ENCODE data around the gene BLOC1S1.
A peak's percentile ranks its signal among the peaks of the same experiment; 100 is the strongest.

BLOC1S1 gene

GRCh38 chr12:55715833-55716581 lies at the start of gene BLOC1S1:
BLOC1S1 (plus strand) TSS chr12:55716046; CDS start chr12:55716052, 6 bp downstream.
- peak; percentile 77 to 92 (median 77) for DNase-seq (ENCODE audit: low read depth in 3 of 3, low spot score in 1 of 3)

- no peak for DNase-seq (ENCODE audit: low read depth in 3 of 3, low spot score in 1 of 3)
Observed at GRCh38 chr12:55666508-55666907, 49.3 kb upstream of the BLOC1S1 start.

GRCh38 chr12:55670276-55670675 lies 45.6 kb upstream of the BLOC1S1 start:
- DNase-seq (ENCODE audit: low read depth in 3 of 3, low spot score in 1 of 3), result no peak

- no peak for DNase-seq (ENCODE audit: low read depth in 3 of 3, low spot score in 1 of 3)
Observed at GRCh38 chr12:55671746-55672145, 44.1 kb upstream of the BLOC1S1 start.

- DNase-seq (ENCODE audit: low read depth in 3 of 3, low spot score in 1 of 3), result no peak
Observed at GRCh38 chr12:55673638-55674037, 42.2 kb upstream of the BLOC1S1 start.

- no peak for DNase-seq (ENCODE audit: low read depth in 3 of 3, low spot score in 1 of 3)
Observed at GRCh38 chr12:55675666-55676065, 40.2 kb upstream of the BLOC1S1 start.

- DNase-seq (ENCODE audit: low read depth in 3 of 3, low spot score in 1 of 3), result no peak
Observed at GRCh38 chr12:55676707-55677106, 39.1 kb upstream of the BLOC1S1 start.

- no peak for DNase-seq (ENCODE audit: low read depth in 3 of 3, low spot score in 1 of 3)
Observed at GRCh38 chr12:55679691-55680090, 36.2 kb upstream of the BLOC1S1 start.

- no peak for DNase-seq (ENCODE audit: low read depth in 3 of 3, low spot score in 1 of 3)
Observed at GRCh38 chr12:55681142-55682077, 34.4 kb upstream of the BLOC1S1 start.

GRCh38 chr12:55682087-55682796 lies 33.6 kb upstream of the BLOC1S1 start:
- no peak for DNase-seq (ENCODE audit: low read depth in 3 of 3, low spot score in 1 of 3)

GRCh38 chr12:55683676-55684075 lies 32.2 kb upstream of the BLOC1S1 start:
- DNase-seq (ENCODE audit: low read depth in 3 of 3, low spot score in 1 of 3), result no peak

- no peak for DNase-seq (ENCODE audit: low read depth in 3 of 3, low spot score in 1 of 3)
Observed at GRCh38 chr12:55684761-55685370, 31.0 kb upstream of the BLOC1S1 start.

- no peak for DNase-seq (ENCODE audit: low read depth in 3 of 3, low spot score in 1 of 3)
Observed at GRCh38 chr12:55685671-55686070, 30.2 kb upstream of the BLOC1S1 start.

GRCh38 chr12:55686366-55687010 lies 29.4 kb upstream of the BLOC1S1 start:
- no peak for DNase-seq (ENCODE audit: low read depth in 3 of 3, low spot score in 1 of 3)

- DNase-seq (ENCODE audit: low read depth in 3 of 3, low spot score in 1 of 3), result no peak
Observed at GRCh38 chr12:55687746-55688145, 28.1 kb upstream of the BLOC1S1 start.

- no peak for DNase-seq (ENCODE audit: low read depth in 3 of 3, low spot score in 1 of 3)
Observed at GRCh38 chr12:55688716-55689655, 26.9 kb upstream of the BLOC1S1 start.

GRCh38 chr12:55692631-55693322 lies 23.1 kb upstream of the BLOC1S1 start:
- DNase-seq (ENCODE audit: low read depth in 3 of 3, low spot score in 1 of 3), result no peak

- no peak for DNase-seq (ENCODE audit: low read depth in 3 of 3, low spot score in 1 of 3)
Observed at GRCh38 chr12:55693323-55694187, 22.3 kb upstream of the BLOC1S1 start.
